Kidney capillary endothelial cell (primary cell): ENCODE data around the gene LTF.
"Not testable (repeated sequence)": the region's sequence is repeated elsewhere in the genome, so short reads cannot be mapped to it uniquely, and the experiment has no call there.

Experiments
- DNase-seq: peaks from one replicate; pipeline ENCODE4 v3.0.0-alpha.2; 2018; ENCODE audit warnings: low spot score

The LTF gene

GRCh38 chr3:46464326-46465195 lies at the start of gene LTF:
Gene LTF (minus strand): TSS chr3:46464905. CDS start chr3:46464867, 38 bp downstream.
- no peak for DNase-seq

GRCh38 chr3:46512191-46512749 lies 47.6 kb upstream of the LTF start:
- DNase-seq = no peak

- no peak for DNase-seq
These were observed 45.0 kb upstream of the LTF start for GRCh38 chr3:46509661-46510187.

- no peak for DNase-seq
These were observed 44.3 kb upstream of the LTF start for GRCh38 chr3:46508850-46509591.

- no peak for DNase-seq
These were observed 41.8 kb upstream of the LTF start for GRCh38 chr3:46506526-46506925.

GRCh38 chr3:46505953-46506352 lies 41.2 kb upstream of the LTF start:
- DNase-seq = no peak

- no peak for DNase-seq
These were observed 40.1 kb upstream of the LTF start for GRCh38 chr3:46504789-46505188.

GRCh38 chr3:46503200-46503874 lies 38.6 kb upstream of the LTF start:
- DNase-seq = no peak

- no peak for DNase-seq
These were observed 37.0 kb upstream of the LTF start for GRCh38 chr3:46501702-46502101.

- DNase-seq = no peak
These were observed 36.2 kb upstream of the LTF start for GRCh38 chr3:46500656-46501635.

GRCh38 chr3:46498916-46499519 lies 34.3 kb upstream of the LTF start:
- no peak for DNase-seq

GRCh38 chr3:46497556-46498265 lies 33.0 kb upstream of the LTF start, which contains the start of gene RTP3:
Gene RTP3 (plus strand): TSS chr3:46497976. CDS start chr3:46498063, 87 bp downstream.
- no peak for DNase-seq

GRCh38 chr3:46496746-46497555 lies 32.2 kb upstream of the LTF start:
- DNase-seq = no peak

GRCh38 chr3:46495901-46496456 lies 31.3 kb upstream of the LTF start:
- no peak for DNase-seq

GRCh38 chr3:46494491-46494890 lies 29.8 kb upstream of the LTF start:
- DNase-seq = not testable (repeated sequence)

GRCh38 chr3:46492890-46493547 lies 28.3 kb upstream of the LTF start:
- DNase-seq = no peak

- DNase-seq = no peak
These were observed 26.7 kb upstream of the LTF start for GRCh38 chr3:46491089-46492070.
